Measurements from ENCODE around the gene TBC1D14. TPM values are rescaled to one million over a fixed set of nuclear protein-coding genes. Genes with fewer than 3 reads are reported as not detected.

Gene TBC1D14
- polyA plus RNA-seq, 4 donors, result 59.1 to 61.9 (median 60.6) TPM

DNA sequence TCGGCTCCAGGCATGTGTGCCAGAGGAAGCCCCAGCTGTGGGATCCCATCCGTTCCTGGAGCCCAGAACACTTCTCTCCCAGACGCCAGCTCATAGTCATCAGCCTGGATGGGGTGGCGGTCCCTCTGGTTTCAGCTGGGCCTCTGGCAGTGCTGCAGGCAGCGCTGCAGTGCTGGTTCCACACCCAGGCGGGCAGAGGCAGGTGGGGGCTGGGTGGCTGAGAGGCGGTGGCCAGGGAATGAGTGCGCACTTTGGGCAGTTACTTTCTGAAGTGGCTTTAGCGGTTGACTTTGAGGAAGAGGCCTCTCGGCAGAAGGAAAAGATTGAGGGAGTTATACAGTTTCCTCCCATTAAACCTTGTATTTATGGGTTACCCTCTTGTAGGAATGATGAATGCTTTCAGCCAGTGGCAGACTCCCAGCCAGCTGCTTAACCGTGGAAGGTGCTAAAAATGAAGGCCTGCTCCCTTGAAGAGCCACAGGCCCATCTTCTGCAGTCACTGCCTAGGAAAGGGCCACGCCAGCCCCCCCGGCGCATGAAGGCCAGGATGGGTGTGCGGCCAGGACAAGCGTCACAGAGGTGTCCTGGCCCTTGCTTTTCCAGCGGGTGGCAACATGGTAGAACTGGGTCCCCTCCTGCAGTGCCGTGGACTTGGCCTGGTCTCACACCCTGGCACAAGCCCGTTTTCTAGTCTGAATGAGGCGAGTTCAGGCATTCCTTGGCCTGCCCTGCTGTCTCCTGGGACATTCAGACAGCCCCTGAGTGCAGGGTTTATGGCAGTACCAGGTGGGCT, 143.5 kb downstream of the TBC1D14 start:
- no peak for DNase-seq (ENCODE audit: low read depth in 4 of 4, low spot score in 2 of 4)

DNA sequence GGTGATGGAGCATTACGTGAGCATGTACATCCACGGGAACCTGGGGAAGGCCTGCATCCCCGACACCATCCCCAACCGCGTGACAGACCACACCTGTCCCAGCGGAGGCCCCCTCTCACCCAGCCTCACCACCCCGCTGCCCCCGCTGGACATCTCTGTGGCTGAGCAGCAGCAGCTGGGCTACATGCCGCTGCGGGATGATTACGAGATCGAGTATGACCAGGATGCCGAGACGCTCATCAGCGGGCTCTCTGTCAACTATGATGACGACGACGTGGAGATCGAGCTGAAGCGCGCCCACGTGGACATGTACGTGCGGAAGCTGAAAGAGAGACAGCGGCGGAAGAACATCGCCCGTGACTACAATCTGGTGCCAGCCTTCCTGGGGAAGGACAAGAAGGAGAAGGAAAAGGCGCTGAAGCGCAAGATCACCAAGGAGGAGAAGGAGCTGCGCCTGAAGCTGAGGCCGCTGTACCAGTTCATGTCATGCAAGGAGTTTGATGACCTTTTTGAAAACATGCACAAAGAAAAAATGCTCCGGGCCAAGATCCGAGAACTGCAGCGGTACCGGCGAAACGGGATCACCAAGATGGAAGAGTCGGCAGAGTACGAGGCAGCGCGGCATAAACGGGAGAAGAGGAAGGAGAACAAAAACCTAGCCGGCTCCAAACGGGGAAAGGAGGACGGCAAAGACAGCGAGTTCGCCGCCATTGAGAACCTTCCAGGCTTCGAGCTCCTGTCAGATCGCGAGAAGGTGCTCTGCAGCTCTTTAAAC, 144.7 kb downstream of the TBC1D14 start:
- no peak for DNase-seq (ENCODE audit: low read depth in 4 of 4, low spot score in 2 of 4)

DNA sequence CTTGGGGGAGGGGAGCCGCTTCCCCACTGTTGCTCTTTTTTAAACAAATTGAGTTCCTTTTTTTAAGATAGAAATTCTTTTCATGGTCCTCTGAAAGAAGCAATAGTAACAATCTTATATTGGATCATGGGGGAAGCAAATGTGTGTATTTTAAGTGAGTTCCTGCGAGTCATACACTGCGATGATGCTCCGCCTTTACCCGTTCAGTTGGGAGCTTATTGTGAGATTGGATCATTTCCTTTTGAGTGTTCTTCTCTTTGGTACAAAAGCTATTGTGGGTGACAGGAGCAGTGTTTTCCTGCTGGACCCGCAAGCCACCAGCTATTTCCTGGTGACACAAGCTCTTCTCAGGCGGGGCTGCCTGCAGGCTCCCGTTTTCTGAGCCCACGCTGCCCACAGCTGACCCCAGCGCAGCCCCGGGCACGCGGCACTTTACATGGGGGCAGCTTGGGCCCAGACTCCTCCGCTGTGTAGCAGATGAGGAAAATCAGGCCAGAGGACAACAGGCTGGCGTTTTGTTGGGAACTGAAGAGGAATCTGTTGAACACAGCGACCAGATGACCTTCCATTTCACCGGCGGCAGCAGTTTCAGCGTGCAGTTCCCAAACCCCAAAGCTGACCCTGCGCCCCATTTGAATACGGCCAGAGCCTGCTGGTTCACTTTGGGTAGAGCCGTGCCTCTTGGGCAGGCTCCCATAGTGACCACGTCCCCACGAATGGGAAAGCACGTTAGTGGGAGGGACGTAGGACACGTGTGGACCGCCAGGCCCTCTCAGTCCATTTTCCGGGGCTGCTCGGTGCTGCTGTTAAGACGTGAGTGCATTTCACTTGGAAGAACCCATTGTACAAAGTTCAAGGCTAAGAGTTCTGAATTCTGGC, 145.7 kb downstream of the TBC1D14 start:
- DNase-seq (ENCODE audit: low read depth in 4 of 4, low spot score in 2 of 4), result no peak

DNA sequence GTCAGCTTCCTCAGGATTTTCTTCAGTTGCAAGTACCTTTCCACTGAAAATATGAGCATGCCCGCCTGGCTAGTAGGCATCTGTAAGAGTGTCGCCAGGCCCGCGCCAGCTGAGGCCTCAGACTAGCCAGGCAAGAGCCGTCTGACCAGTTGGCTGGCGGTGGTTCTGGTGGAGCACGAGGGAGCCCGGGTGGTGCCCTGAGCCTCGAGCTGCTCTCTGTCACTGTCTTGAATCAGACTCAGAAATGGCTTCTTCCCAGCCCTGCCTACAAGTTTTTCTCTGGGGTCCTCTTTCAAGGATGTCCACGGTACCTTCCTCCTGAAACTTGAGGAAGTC, 146.3 kb downstream of the TBC1D14 start:
- DNase-seq (ENCODE audit: low read depth in 4 of 4, low spot score in 2 of 4), result no peak

GRCh38 chr4:7058792-7059191, 149.2 kb downstream of the TBC1D14 start:
- no peak for DNase-seq (ENCODE audit: low read depth in 4 of 4, low spot score in 2 of 4)

DNA sequence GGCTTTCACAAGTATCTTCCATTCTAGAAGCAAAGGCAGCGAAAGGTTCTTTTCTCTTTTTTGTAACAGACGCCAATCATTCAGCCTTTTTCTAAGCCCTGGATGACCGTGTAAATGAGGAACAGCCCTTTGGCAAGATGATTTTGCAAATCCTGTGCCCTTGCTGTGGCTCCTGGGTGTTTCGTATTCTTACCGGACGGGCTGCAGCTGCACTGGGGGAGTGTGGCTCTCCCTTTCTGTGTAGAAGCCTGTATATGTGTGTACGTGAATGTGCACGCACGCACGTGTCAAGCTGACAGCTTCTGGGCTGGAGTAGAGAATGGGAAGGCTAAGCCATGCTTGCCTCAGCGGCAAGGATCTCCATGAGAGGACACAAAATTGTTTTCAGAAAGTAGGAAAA, 150.0 kb downstream of the TBC1D14 start:
- no peak for DNase-seq (ENCODE audit: low read depth in 4 of 4, low spot score in 2 of 4)

DNA sequence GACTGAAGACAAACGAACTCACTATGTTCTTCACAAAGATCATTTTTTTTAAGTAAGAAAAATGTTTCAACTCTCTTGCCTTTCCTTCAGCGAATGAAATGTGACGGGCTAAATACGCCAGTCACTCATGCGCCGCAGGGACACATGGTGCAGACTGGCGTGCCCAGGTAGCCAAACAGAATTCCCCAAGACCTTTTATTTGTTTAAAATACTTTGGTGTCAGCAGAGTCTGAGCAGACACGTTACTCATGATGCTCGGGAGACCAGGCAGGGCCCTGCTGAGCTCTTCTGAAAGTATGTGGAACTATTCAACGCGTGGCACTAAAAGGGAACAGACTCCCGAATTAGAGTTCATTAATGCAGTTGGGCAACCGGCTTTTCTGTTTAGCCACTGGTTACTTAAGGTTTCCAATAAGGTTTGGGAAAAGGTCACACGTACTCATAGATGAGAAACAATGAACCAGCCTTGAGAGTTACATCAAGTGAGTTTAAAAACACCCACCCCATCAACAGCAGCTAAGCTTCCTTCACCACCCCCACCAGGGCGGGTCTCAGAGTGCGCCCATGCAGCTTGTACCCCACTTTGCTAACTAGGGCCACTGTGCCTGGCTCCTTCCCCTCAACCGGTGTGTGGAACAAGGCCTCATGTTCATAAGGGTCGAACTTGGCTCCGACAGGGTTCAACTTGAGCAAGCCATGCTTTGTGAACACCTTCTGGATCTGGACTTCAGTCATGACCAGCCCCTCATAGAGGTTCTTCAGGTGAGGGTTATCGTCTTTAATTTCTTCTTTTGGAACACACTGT, 150.9 kb downstream of the TBC1D14 start:
- DNase-seq (ENCODE audit: low read depth in 4 of 4, low spot score in 2 of 4), result no peak

DNA sequence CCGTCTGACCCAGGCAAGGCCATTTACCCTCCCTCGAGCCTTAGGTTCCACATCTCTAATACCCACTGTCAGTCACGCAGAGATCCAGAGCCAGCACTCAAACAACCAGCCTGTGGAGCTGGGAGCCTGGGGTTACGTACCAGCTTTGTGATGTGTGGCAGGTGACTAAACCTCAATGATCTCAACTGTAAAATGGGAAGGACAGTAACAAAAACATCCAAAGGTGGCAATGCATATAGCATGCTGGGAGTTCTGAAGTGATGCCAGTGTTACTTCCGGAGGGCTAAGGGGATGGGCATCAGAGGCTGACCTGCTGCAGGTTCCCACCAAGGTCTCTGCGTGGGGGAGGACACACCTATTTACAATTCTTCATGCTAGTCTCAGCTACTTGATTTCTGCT, 152.2 kb downstream of the TBC1D14 start:
- no peak for DNase-seq (ENCODE audit: low read depth in 4 of 4, low spot score in 2 of 4)

DNA sequence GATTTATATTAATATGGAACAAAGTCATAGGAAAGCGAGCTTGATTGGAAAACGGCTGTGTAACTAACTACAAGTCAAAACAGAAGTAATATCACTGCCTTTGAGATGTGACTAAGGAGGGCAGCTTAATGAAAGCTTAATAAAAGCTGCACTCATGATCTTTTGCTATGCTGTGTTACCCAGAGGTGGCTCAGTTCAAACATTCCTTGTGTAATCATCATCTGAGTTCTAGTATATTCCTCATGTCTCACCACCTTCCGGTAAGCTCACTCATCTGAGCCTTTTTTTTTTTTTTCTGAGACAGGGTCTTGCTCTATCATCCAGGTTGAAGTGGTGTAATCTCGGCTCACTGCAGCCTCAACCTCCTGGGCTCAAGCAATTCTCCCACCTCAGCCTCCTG, 153.2 kb downstream of the TBC1D14 start:
- no peak for DNase-seq (ENCODE audit: low read depth in 4 of 4, low spot score in 2 of 4)

DNA sequence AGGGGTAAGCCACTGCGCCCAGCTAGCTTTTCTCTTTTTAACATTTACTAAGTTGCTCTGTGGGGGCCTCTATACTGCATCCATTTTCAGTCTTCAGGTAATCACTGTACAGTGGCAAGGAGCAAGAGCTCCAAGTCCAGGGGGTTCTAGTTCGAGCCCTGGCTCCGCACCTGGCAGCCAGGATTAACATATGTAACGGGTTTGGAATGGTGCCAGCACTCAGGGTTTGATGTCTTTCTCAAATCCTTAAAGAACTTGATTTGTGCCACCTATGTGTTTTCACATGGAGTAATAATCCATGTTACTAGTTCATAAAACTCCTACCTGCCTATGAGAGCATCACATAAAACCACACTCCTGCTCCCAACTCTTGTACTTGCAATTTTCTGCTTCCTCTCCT, 153.7 kb downstream of the TBC1D14 start:
- DNase-seq (ENCODE audit: low read depth in 4 of 4, low spot score in 2 of 4), result no peak

GRCh38 chr4:7066006-7066405, 156.4 kb downstream of the TBC1D14 start:
- no peak for DNase-seq (ENCODE audit: low read depth in 4 of 4, low spot score in 2 of 4)

DNA sequence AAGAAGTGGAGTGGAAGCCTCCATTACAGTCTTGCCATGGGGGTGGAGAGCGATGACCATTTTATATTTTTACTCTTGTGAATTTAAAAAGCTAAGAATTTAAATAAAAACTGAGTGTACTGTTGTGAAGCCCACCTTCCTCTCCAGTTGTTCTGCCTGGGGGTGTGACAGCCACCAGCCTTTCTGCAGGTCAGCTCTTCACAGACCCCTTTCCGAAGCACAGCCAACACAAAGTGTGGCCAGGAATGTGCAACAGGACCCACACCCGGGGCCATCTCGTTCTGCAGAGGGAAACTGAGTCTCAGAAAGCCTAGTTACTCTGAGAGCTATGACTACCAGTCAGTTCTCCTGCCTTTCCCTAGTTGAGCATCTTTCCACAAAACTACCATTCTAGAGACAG, 156.9 kb downstream of the TBC1D14 start:
- no peak for DNase-seq (ENCODE audit: low read depth in 4 of 4, low spot score in 2 of 4)

DNA sequence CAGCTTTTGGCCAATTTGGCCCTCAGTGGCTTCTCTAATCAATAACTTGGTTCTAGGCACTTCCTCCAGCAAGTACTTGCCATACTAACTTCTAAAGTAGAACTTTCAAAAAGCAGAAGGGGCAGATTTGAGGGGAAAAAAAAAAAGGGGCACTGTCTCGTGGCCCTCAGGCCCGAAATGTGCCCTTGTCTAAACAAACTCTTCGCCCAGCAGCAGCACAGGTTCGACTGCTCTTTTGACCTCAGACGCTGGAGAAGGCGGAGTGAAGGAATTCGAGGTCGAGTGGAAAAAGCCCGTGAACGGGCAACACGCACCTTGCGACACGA, 157.5 kb downstream of the TBC1D14 start:
- no peak for DNase-seq (ENCODE audit: low read depth in 4 of 4, low spot score in 2 of 4)

DNA sequence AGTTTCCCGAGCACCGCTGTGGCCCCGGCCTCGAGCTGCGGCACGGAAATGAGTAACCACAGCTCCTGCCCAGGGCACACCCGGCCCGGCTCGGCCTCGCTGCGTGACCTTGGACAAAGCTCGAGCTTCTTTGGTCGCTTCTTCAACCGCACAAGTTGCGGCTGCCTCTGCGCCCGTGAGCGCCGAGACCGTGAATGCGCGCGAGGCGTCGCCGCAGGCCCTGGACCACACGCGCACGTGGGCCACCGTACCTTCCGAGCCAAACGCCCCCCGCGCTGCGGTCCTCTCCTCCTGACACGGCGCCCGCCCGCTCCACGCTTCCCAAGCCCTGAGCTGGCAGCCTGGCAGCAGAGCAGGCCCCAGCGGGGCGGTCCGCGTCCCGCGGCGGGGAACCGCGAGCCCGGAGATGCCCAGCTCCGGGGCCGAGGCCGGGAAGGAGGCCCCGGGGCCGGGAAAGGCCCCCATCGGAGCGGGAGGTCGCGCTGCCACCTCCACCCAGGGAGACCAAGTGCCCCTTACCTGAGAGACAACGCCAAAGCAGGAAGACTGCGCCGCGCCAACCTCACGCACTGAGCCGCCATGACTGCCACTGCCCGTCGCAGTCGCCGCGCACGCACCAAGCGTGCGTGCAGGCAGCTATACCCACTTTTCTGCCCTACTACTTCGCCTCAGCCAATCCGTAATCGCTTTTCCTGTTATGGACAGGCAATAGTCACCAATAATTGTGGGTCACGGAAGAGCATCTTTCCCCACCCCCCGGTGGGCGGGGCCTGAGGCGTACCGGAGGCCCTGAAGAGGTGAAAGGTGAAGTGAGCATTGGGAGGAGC, 158.0 kb downstream of the TBC1D14 start, which contains the start of gene GRPEL1:
Gene GRPEL1, minus strand, starts transcription at position 613 of the 827 bp plus-strand sequence. Its CDS starts 32 bp downstream, at position 581.
- DNase-seq (ENCODE audit: low read depth in 4 of 4, low spot score in 2 of 4), result peak; percentile 97 to 99 (median 98)

- no peak for DNase-seq (ENCODE audit: low read depth in 4 of 4, low spot score in 2 of 4)
Observed at GRCh38 chr4:7068279-7068842, 158.7 kb downstream of the TBC1D14 start.

DNA sequence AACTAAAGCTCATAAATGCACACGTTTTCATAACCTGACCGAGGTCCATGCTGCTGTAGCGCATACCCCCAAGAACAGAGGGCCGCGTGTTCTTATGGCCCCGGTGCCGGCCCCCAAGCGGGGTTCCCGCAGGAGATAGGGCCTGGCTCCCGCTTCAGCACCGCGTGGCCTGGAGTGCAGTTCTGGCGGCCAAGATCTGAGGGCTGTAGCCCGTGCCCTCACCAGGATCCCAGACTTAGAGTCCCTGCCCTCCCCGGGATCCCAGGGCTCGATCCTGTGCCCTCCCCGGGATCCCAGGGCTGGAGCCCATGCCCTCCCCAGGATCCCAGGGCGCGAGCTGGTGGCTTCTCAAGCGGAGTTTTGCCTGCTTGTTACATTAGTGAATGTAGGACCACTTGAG, 159.3 kb downstream of the TBC1D14 start:
- DNase-seq (ENCODE audit: low read depth in 4 of 4, low spot score in 2 of 4), result no peak

- peak in 1 of 4 donors; percentile 65 for DNase-seq (ENCODE audit: low read depth in 4 of 4, low spot score in 2 of 4)
Observed at GRCh38 chr4:7070729-7071511, 161.3 kb downstream of the TBC1D14 start.

DNA sequence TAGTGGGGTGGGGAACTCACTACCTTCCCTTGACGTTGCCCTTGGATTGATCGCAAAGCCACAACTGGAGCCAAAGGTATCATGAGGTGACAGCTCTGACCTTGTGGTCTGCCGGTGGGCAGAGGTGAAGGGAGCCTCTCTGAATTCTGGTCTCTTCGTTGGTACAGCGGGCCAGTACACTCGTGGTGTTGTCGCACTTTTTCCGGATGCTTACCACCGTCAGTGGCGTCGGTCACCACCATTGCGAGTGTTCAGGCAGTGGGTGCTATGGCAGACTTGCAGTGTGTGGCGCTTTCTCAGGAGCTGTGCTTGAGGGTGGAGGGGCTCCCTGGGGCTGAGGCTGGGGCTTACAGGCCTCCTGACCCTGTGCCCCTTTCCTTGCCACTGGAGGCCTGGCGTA, 163.4 kb downstream of the TBC1D14 start:
- no peak for DNase-seq (ENCODE audit: low read depth in 4 of 4, low spot score in 2 of 4)
